Measurements from ENCODE around the gene C1QTNF8. TPM values are rescaled to one million over a fixed set of nuclear protein-coding genes. Genes with fewer than 3 reads are reported as not detected.

Gene C1QTNF8
- total and polyA plus RNA-seq, 2 of the 8 experiments (the other 6 are each of a cell fraction or from before 2014, with no cell fraction given): not detected

DNA sequence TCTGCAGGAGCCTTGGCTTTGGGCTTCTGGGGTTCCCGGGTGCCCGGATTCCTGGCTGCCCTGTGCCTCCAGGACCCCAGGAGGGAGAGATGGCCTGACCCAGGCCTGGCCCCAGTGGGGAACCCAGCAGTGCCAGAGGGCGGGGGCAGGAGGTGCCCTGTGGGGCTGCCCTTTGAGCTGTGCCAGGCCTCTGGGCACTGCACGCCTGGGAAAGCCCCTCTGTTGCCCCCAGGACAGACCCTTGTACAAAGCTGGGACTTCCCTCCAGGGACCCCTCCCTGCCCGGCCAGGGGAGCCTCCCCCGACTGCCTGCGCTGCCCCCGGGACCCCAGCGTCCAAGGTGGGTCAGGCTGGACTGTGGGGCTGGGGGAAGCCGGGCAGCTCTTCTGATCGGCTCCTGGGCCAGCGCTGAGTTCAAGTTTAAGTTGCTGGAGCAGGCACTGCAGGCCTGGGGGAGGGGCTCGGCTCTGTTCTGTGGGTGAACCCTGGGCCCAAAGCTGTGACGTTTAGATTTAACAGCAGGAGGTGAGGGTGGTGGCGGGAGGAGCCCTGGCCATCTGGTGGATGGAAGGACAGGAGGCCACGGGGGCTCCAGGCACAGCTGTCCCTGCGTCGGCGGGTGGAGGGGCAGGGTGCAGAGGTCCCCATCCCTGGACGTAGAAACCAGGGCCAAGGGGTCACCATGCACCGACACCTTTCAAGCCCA lies 27.6 kb upstream of the C1QTNF8 start:
- Histone ChIP-seq H3K9ac (replicated peaks in 1 of 4; ENCODE audit: extremely low read depth in 1 of 4, low read depth in 3 of 4, low read length in 3 of 4) (no peak overlapping the region), H2BK20ac (ENCODE audit: low read length) (no peak overlapping the region), H3K36me3 (ENCODE audit: control insufficient read depth in 2 of 4, insufficient read depth in 4 of 4, low read length in 3 of 4) (no peaks in the 10 kb centered on the region), H3K18ac (ENCODE audit: extremely low read depth, low read length) (no peak overlapping the region), H3K4ac (replicated peaks; ENCODE audit: insufficient read length, low read depth, low read length) (no peak overlapping the region), H3K4me2 (ENCODE audit: insufficient read depth in 1 of 2, low read depth in 2 of 2, low read length in 2 of 2) (no peak overlapping the region; a peak in 1 of 4 replicates), H3K14ac (ENCODE audit: insufficient read length) (no peak overlapping the region), H2BK15ac (ENCODE audit: low read length) (no peak overlapping the region), H2AK5ac (ENCODE audit: low read depth, low read length) (no peak overlapping the region), H2BK12ac (ENCODE audit: low read depth, low read length) (no peak overlapping the region), H3K23me2 (ENCODE audit: low read depth, low read length) (no peaks in the 10 kb centered on the region), H3K27ac (ENCODE audit: low read depth, low read length) (no peak overlapping the region), H2BK120ac (replicated peaks; ENCODE audit: low read depth, low read length) (no peak overlapping the region), H2BK5ac (ENCODE audit: low read depth, low read length) (no peak overlapping the region), H3K4me3 (ENCODE audit: extremely low read depth in 1 of 4, insufficient read depth in 2 of 4, low read depth in 3 of 4, low read length in 4 of 4) (no peak overlapping the region), H3K79me1 (ENCODE audit: low read depth, low read length) (no peaks in the 10 kb centered on the region), H4K91ac (replicated peaks; ENCODE audit: insufficient read length, low read length) (no peak overlapping the region), H3K79me2 (ENCODE audit: control insufficient read depth in 1 of 2, insufficient read depth in 2 of 2, low read length in 2 of 2) (no peaks in the 10 kb centered on the region), H2AFZ (ENCODE audit: low read length) (no peak overlapping the region), H4K8ac (ENCODE audit: extremely low read depth, insufficient read depth, low read length) (no peak overlapping the region; the same call in 1 of the 2 replicates), H4K5ac (ENCODE audit: insufficient read length, low read depth, low read length) (no peak overlapping the region), H3K4me1 (replicated peaks in 1 of 4; ENCODE audit: control insufficient read depth in 3 of 4, insufficient read depth in 4 of 4, low read length in 3 of 4) (peaks cover 0 to 6% (median 0%) of the 10 kb centered on the region in 4 experiments; a peak in 2 of 7 replicates), H4K20me1 (replicated peaks in 1 of 2; ENCODE audit: control insufficient read depth in 1 of 2, insufficient read depth in 2 of 2, low read length in 2 of 2) (no peaks in the 10 kb centered on the region), H3K56ac (replicated peaks; ENCODE audit: insufficient read length, low read depth, low read length) (no peak overlapping the region), H3K23ac (ENCODE audit: insufficient read length) (no peak overlapping the region), H3K27me3 (replicated peaks in 1 of 4; ENCODE audit: control insufficient read depth in 3 of 4, extremely low read depth in 1 of 4, insufficient read depth in 3 of 4, low read length in 3 of 4) (no peaks in the 10 kb centered on the region), H3K9me3 (ENCODE audit: insufficient read depth in 2 of 2, low read depth in 1 of 2, low read length in 1 of 2) (no peaks in the 10 kb centered on the region)
- 82% methylated on average over 19 of the region's 21 CpGs; no CpG with 5 or more reads in 1 of the 2 experiments for WGBS, 2 experiments (ENCODE audit: extremely low coverage in 1 of 2, insufficient coverage in 1 of 2, insufficient read length in 1 of 2, insufficient replicate concordance in 2 of 2, low coverage in 1 of 2, low lambda C conversion rate in 2 of 2, missing lambda C conversion rate in 1 of 2)
- DNase-seq (ENCODE audit: low read depth in 1 of 2, low spot score in 2 of 2) (no peak), FAIRE-seq (no peak)
- CTCF ChIA-PET (ENCODE audit: partially characterized antibody): interaction anchor here (1.0 kb wide), 1 partner anchor 17 kb away, joined by 3 read pairs; no protein-coding TSS in a partner anchor
- POLR2A ChIA-PET (ENCODE audit: partially characterized antibody): no interaction called here
- TF ChIP-seq KDM4A (IDR thresholded peaks at IDR 0.05; ENCODE audit: low read depth, low read length, severe bottlenecking) (no peak), EP300 (IDR thresholded peaks at IDR 0.05; ENCODE audit: borderline replicate concordance in 1 of 2, low read depth in 2 of 2, low read length in 2 of 2) (no peak), POLR2A (IDR thresholded peaks at IDR 0.05; ENCODE audit: control extremely low read depth in 1 of 2, low read depth in 2 of 2, low read length in 2 of 2) (no peak), HDAC2 (IDR thresholded peaks at IDR 0.05; ENCODE audit: borderline replicate concordance in 1 of 2, low read depth in 2 of 2, low read length in 2 of 2) (no peak), SUZ12 (IDR thresholded peaks at IDR 0.05; ENCODE audit: low read length) (no peak), SP2 (IDR thresholded peaks at IDR 0.05; ENCODE audit: low read length) (no peak), ZNF274 (IDR thresholded peaks at IDR 0.05; ENCODE audit: borderline replicate concordance, extremely low read depth, low read length) (no peak)
- TF ChIP-seq, protein P1, sequence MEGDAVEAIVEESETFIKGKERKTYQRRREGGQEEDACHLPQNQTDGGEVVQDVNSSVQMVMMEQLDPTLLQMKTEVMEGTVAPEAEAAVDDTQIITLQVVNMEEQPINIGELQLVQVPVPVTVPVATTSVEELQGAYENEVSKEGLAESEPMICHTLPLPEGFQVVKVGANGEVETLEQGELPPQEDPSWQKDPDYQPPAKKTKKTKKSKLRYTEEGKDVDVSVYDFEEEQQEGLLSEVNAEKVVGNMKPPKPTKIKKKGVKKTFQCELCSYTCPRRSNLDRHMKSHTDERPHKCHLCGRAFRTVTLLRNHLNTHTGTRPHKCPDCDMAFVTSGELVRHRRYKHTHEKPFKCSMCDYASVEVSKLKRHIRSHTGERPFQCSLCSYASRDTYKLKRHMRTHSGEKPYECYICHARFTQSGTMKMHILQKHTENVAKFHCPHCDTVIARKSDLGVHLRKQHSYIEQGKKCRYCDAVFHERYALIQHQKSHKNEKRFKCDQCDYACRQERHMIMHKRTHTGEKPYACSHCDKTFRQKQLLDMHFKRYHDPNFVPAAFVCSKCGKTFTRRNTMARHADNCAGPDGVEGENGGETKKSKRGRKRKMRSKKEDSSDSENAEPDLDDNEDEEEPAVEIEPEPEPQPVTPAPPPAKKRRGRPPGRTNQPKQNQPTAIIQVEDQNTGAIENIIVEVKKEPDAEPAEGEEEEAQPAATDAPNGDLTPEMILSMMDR (IDR thresholded peaks at IDR 0.05; ENCODE audit: control extremely low read depth in 1 of 3, insufficient read depth in 1 of 3, low read depth in 1 of 3, low read length in 3 of 3): no peak

All from H1 (cell line).